NCI-H524 (cell line): ENCODE data around the gene RNF207.

ENCODE experiments used
- DNase-seq, 2 experiments: peaks; one replicate each; lab custom pipeline; 2025; lab: John Stamatoyannopoulos, UW

RNF207 gene, protein sequence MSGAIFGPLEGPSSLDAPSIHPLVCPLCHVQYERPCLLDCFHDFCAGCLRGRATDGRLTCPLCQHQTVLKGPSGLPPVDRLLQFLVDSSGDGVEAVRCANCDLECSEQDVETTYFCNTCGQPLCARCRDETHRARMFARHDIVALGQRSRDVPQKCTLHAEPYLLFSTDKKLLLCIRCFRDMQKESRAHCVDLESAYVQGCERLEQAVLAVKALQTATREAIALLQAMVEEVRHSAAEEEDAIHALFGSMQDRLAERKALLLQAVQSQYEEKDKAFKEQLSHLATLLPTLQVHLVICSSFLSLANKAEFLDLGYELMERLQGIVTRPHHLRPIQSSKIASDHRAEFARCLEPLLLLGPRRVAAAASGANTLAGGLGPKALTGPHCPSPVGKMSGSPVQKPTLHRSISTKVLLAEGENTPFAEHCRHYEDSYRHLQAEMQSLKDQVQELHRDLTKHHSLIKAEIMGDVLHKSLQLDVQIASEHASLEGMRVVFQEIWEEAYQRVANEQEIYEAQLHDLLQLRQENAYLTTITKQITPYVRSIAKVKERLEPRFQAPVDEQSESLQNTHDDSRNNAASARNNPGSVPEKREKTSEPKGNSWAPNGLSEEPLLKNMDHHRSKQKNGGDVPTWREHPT

DNA sequence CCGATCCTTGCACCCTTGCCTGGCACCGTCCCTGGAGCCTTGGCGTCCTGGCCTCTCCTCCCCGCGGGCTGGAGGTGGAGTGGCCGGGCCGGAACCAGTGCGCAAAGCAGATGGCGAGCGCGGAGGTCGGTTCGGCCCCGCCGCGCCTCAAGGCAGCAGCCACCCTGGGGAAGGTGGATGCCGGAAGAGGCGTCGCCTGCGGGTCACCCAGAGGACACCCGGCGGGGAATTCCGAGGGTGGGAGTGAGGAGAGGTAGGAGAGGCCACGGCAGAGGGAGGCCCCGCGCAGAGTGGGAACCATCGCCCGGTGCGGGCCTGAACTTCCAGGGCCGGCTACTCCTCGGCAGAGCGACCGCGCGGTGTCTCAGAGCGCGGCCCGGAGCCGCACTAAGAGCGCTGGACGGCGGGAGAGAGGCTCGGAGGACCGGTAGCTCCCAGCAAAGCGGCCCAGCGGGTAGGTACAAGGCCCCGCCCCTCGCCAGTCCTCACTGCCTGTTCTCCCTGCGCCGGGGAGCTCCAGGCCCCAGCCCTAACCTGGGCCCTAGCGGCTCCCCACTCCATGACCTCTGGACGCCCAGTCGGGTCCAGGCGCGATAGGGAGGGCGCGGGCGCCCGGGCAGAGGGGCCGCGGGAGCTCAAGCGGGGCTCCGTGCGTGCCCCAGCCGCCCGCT, at the start of gene RNF207:
Gene RNF207 (plus strand): TSS at position 271 of the 671 bp plus-strand sequence. CDS start 417 bp downstream, outside the sequence.
- DNase-seq, result peak in 1 of 2 experiments; percentile 60

DNA sequence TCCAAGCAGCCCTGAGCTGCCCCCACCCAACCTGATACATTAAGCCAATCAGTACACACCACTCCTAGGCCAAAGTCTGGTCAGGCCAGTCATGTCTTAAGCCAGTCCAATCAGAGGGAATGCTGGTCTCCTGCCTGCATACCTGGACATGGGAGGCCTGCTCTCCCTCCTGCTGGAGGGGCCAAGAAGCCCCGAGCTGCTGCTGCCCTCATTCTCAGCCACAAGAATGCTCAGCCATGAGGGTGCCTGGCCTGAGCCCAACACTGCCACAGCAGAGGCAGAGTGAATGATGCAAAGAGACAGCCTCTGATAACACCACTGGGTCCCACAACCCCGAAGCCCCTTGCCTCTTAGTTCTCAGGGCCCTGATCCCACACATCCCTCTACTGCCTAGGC, 48.8 kb upstream of the RNF207 start:
- no peak for DNase-seq

DNA sequence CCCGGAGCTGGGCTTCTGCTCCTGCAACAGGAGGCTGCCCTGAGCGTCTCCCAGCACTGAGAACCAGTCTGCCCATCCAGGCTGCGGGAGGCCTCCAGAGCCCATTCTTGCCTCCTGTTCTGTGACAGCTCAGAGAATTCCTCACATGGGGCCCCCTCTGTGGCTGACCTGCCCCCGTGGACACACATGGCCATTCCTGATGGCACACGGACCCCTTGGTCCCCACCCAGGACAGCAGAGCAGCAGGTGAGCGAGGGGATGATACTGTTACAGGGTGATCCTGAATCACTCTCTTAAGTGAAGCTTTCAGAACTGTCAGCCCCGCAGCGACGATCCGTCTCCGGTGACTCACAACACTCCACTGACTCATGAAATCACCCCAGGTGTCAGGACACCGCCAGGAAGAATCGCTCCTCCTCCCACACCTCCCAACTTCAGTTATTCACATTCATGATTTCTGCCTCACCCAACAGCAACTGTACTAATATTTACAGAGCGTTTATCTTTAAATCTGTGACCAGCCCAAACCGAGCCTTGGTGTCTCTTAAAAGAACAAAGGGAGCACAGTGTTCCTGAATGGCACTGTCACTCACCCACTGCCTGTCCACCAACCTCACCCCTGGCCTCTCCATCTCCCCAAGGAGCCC, 48.3 kb upstream of the RNF207 start:
- no peak for DNase-seq

DNA sequence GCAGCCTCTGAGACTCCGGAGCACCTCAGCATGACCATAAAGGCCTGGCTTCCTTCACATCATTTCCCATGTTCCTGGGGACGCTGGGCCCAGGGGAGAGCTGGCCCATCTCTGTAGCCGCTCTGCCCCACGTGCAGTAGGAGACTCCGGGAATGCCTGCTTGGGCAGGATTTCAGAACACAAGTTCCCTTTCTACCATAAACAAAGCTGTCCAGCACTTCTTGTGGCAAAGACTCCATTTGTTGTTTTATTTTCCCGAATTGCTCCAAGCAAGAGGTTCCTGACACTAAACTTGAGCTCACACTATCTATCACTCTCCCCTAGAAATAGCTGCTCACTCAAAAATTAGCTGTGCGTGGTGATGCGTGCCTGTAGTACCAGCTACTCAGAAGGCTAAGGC, 47.7 kb upstream of the RNF207 start:
- no peak for DNase-seq

DNA sequence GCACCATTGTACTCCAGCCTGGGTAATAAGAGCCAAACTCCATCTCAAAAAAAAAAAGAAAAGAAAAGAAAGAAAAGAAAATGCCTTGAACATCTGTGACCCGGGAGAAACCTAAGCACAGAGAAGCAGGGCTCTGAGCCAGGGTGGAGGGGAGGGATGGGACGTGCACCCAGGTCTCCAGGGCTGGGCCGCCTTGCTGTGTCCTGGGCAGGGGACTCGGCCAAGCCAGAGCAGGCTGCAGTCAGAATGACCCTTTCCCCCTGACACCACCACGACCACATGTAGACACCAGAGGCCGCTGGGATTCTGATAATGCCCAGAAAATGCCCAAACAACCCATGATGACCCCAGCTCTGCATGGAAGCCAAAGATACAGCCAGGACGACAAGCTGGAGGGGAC, 43.6 kb upstream of the RNF207 start:
- DNase-seq, result no peak

DNA sequence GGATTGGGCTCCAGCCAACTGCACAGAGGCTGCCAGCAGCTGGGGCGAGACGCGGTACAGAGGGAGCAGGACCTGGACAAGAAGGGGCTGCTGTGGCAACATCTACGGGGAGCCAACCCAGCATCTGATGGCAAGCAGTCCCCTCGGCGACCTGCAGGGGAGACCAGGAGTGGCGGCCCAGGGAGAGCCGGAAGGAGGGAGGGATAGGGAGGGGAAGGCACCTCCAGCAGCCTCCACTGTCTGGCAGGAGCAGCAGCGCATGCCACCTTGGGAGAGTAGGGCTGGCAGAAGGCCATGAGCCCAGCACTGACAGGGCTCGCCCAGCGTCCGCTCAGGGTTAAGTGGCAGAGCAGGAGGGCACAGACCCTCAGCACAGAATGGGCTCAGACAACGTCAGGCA, 43.1 kb upstream of the RNF207 start:
- peak; percentile 45 to 54 for DNase-seq

DNA sequence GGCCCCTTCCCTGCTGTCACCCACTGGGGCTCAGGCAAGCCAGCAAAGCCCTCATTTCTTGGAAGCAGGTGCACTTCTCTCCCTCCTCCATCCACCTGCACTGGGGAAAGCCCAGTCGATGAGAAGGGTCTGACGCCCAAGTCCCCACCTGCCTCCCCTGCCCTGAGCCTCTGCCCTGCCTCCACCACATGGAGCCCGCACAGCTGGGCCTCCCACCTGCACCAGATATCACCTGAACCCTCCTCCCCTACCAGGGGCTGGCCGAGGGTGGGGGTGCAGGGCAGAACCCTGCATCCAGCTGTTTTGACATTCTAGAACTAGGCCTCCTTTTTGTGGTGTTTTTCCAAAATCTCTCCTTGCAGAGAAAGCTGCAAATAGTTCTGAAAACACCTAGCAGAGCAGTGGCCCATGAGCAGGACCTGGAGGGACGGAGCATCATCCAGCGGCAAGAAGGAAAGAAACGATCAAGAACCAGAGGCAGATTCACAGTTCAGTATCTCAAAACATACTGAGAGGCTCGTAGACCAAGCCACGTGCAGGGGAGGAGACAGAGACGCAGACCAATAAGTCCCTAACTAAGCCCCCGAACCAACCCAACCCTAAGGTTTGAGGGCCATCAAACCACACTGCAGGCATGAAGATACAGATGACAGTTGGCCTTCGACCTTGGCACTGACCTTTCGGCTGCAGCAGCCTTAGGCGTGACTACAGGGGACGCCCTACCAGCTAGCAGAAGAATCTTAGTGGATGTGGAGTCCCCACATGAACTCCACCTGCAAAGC, 42.5 kb upstream of the RNF207 start:
- no peak for DNase-seq

DNA sequence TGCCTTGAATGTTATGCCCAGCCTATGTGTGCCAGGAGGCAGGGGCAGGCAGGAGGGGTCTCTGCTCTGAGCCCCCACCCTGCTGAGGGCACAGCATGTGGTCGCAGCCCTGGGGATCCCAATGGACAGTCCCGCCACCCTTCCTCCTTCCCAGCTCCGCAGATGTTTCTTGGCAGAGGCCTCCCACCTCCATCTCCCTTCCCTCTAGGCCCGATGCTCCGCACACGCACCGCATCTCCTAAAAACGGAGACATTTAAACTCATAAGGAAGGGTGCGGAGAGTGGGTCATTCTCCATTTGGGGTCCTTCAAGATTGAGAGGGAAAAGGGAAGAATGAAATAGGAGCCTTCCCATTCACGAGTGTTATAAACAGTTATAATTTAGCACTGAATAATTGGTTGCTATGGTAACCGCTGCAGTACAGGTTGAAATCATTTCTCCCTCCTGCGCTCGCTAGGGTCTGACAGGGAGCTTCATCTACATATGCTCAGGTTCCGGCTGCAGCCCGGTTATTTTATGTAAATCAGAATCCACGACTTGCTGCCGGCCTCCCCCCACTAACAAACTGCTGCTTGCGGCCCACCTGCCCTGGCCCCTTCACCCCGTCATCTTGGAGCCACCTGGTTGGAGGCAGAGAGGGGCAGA, 41.8 kb upstream of the RNF207 start:
- DNase-seq, result no peak

DNA sequence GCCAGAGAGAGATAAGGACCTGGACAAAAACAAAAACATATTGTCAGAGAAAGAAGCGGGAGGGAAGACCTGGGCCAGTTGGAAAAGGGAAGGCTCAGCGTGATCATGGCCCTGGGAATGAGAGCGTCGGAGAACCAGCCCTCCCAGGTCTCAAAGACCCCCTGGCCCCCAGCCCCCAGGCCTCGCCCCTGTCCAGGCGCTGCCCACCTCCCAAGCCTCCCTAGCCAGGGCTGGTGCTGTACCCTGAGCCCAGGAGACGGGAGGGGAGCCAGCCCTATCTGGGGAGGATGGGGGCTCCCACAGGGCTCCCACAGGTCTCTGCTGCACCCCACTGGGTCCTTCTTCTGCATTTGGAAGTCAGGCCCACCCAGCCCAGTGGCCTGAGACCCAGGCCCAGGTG, 40.9 kb upstream of the RNF207 start:
- no peak for DNase-seq

DNA sequence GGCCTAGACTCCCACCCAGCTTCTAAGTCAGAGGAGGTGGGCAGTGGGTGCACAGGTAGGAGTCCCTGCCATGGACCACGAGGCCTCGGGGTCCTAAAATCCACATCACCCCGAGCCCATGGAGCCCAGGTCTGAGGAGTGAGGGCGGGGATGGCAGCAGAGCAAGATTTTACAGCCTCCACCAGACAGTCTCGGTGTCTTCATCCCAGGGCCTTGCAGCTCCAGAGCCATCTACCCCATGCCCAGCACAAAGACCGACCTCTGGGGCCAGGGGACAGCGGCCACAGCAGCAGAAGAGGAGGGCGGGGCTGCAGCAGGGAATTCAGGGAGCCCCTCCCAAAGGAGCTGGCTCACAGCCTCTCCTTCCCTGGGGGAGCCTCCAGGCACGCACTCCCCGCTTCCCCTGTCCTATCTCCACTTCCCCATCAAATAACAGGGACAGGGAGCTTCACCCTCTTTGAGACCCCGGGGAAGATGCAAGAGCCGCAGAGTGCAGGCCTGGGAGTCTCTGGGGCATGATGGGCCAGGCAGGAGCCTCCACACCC, 40.4 kb upstream of the RNF207 start:
- no peak for DNase-seq

DNA sequence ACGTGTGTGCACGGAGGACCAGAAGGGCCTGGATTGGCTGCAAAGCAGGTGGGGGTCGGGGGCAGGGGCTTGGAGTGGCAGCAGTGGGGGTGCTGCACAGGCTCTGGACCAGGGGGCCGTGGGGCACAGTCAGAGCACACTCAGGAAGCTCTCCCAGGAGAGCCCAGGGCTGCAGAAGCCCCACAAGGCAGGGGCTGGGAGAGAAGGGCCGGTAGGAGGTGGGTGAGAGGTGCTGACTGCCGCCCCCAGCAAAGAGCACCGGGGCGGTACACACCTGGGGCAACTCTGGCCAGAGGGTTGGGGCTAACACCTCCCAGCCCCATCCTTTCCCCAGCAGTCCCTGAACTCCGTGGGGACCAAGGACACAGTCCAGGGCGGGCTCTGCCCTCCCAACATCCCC, 39.7 kb upstream of the RNF207 start:
- no peak for DNase-seq

DNA sequence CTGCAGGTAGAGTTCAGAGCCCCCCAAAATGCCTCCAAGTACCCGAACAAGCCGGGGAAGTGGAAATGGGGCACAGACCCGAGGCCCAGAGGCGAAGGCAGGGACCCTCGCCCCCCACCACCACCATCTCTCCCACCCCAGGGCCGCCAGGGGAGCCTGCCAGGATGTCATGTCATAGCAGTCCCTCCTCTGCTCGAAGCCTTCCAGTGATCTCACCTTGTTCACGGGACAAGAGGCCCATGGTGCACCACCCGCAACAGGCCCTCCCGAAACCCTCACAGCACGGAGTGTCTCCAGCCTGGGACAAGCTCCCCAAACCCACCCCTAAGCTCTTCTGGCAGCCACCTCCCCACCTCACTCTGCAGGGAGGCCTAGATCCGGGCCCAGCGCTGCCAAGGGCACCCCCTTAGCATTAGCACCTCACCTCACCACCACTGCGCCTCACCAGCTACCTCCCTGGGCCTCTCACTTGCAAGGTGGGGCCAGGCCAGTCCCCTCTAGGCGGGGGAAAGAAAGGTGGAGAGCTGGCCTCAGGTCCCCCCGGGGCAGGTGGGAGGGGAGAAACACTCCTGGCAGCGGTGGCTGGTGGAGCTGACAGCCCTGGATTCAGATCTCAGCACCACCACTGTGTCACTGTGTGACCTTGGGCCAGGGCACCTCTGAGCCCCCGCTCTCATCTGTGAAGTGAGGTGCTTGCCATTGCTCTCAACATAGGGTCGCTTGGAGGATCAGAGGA, 39.1 kb upstream of the RNF207 start:
- DNase-seq, result no peak

DNA sequence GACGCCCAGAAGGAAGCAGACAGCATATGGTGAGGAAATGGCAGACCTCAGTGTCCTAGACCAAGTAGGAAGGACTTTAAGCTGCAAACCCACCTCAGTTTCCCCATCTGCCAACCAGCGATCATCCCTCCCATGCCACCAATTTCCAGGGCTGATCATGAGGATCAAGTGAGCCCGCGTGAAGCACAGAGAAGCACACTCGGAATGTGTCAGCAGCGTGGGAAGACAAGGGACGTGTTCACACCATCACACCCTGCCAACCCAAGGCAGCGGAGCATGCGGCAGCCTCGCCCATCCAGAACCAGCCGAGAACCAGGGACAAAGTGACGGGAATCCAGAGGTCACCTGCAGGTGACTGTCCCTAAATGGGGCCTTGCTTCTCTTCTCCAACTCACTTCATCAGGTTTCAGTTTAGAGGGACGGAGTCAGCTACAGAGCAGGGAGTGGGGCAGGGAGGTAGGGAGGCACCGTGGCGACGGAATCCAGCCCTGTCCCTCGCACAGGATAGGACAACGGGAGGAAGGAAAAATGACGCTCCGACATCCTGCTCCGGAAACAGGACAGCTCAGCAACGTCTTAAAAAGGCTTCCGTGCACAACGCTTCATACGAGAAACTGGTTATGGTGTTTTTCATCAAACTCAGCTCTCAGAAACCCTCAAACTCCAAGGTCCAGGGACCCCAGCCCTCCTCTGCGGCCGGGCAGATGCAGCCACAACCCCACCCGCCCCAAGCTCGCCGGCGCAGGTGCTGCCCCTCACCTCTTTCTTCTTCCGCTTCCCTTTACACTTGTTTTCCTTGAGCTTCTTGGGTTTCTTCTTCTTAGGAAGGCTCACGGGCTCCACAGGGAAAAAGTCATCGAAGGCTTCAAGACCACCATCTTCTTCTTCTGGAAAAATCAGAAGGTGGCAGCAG, 38.3 kb upstream of the RNF207 start:
- DNase-seq, result no peak

DNA sequence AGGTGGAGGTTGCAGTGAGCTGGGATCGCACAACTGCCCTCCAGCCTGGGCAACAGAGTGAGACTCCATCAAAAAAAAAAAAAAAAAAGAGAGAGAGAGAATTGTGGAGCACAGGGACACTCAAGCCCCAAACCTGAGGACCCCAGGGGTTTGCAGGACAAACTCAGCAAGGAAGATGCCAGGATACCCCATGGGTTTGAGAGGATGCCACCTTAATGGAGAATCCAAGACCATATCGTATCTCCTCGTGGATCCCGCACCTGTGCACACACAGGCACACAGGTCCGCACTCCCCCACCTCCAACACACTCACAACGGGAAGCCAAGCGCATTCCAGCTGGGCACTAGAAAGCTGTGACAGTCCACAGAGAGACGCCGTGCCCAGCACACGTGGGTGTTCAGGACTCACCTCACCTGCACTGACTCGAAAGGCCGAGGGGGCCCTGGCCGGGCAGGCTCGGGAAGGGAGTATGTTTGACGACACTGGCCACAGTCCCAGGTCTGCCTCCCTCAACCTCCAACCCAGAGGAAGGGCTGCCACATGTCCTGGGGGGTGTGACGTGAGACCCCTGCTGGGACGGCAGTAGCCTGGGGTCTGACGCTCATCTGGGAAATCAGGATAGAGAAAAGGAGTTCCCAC, 36.9 kb upstream of the RNF207 start:
- DNase-seq, result no peak

DNA sequence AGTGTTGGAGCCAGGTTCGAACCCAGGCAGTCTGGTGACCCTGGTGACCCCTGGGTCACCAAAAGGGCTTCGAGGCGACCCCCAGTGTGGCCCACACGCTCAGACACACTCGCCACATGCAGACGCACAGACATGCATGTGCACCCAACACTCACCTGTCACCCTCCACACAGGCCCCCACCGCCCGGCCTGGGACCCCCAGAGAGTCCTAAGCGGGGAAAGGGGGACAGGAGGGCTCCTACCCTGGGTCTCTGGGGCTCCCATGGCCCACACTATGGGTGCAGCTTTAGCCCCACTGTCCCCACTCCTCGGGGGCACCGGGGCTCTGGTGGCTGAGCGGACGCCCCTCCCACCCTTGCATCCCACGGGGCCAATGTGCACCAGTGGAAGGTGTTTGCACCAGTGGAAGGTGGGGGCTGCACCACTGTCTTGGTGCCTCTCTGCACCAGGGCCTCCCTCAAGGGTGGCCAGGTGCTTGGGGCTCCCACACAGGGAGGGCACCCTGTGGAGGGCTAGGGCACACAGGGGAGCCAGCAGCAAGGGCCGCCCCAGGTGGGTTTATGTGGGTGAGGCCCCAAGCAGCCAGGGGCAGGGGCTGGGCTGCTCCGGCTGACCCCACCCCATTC, 35.7 kb upstream of the RNF207 start:
- DNase-seq, result no peak

DNA sequence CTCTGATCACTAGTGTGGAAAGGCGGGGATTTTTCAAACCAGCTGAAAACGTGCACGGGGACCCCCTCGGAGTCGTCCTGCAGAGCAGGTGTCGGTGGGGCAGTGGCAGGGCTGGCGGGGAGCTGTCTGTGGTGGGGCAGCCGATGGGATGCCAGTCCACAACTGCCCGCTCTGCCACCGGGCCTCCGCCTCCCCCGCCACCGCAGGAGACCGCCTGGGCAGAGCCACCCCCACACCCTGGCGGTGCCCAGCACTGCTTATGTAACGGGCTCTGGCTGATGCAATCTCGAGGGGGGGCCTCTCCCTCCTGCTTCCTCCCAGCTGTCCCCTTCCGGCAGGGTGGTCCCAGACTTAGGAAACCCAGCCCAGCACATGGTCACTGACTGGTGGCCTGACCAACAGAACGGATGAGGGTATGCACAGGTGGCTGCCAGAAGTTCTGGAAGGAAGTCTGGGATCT, 35.1 kb upstream of the RNF207 start:
- no peak for DNase-seq

DNA sequence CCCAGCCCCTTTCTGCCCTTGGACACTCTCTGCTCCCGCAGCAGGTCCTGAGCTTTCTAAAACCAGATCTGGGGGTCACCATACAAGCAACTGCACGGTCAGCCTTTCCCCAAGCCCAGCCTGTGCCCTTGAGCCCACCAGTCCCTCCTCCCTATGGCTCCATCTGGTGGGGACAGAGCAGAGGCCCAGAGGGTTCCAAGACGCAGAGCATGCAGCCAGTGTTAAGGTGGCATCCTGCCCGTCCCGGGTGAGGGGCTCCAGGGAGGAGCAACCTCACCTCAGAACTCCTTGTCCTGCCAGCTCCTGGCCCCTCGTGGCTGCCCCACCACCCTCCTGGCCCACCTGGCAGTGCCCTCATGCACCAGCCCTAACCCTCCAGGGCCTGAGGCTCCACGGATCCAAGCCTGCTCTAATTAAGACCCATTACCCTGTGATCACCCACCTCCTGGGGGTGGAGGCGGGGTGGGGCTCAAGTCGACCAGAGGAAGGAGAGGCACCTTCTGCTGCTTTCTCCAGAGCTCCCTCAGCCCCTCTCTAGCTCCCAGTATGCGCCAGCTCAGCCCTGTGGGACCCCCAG, 34.3 kb upstream of the RNF207 start:
- peak; percentile 28 to 48 for DNase-seq

DNA sequence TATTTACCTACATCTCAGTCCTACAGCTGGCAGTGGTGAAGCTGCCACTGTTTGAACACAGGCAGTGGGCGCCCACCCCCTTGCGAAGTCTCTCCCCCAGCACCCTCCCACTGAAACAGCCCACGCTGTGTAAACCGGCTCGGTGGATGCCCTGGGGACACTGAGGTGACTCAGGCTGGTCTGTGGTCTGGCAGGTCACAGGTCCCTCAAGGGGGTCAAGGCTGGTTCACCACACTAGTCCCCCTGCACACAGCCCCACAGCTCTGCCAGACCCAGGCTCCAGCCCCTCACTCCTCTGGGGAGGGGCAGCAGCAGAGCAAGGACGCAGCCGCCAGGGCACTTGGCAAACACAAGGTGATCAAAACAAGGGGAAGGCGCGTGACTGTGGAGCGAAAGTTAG, 33.4 kb upstream of the RNF207 start:
- no peak for DNase-seq
